NCI-H146 treated with DMSO at 0.1 percent for 48 hours (cell line): ENCODE measurements around the gene AP3S2.
"Not testable (repeated sequence)": the region's sequence is repeated elsewhere in the genome, so short reads cannot be mapped to it uniquely, and the experiment has no call there.

ENCODE experiments used
- DNase-seq: peaks from one replicate; lab custom pipeline; 2025; ENCODE audit not compliant: unreplicated experiment; lab: John Stamatoyannopoulos, UW

The AP3S2 gene

DNA sequence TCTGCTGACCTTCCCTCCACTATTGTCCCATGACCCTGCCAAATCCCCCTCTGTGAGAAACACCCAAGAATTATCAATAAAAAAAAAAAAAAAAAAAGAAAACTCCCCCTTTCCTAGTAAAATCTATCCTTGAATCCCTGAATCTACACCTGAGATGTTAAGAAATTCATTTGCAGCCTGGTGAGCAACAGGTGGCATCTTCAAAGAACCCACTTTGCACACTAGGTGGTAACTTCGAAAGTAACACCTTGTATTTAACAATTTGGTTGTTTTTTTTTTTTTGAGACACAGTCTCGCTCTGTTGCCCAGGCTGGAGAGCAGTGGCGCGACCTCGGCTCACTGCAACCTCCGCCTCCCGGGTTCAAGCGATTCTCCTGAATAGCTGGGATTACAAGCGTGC is 24.3 kb downstream of the AP3S2 start:
- DNase-seq, result not testable (repeated sequence)

DNA sequence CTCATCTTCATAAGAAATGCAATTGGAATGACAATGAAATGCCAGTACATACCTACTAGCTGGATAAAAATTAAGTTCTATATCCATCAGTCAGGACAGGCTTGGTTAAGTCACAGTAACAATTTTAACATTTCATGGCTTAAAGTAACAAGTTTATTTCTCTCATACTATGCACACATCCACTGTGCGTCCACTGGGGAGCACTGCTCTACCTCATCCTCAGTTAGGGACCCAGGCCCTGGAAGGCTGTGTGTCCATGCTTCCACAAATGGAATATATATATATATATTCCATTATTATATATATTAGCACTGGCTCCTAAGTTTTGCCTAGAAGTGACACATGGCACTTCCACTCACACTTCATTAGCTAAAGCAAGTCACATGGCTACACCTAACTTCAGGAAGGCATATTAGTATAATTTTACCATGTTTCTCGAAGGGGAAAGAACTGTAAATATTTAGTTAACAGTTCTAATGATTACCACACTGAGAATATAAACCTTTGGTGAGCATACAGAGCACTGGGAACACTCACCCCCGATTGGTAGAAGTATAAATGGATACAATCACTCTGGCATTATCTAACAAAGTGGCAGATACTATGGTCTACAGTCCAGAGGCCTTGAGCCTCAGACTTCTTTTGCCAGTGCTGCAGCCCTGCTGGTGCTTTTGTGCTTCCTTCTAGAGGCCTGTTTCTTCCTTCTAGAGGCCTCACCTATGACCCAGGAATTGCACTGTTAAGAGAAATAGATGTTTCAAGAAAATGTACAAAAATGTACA is 28.6 kb downstream of the AP3S2 start:
- no peak for DNase-seq

DNA sequence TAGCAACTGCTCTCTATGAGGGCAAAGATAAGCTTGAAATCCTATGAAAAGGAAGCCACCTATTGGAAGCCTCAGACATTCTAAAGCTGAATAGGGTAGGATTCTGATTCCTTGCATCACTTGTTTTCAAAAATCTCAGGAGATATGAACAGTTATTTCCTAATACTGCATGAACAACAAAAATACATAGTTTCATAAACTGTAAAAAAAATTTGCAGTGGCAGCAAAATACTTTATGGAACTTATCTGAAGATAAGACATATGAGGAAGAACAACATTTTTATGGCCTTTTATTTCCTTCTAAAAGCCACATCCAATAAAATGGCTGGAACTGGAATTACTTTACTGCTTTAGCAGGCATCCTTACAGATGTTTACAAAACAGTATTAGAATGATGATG is 29.9 kb downstream of the AP3S2 start:
- no peak for DNase-seq

DNA sequence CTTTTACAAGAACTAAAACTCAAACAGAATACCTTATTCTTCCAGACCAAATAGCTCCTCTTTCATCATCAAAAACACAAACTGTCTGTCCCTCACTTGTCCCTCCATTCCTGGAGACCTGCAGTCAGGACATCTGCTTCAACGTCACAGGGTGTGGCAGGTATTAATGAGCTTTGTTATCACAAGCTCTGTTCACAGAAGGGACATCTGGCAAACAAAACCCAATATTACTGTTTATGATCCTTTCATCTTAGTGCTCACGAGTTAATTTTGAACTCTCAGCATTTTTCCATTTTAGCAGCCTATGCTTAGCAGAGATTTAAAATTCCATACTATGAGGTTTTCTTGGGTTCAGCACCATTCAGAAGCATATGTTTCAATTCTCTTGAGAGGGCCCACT is 32.9 kb downstream of the AP3S2 start:
- no peak for DNase-seq

DNA sequence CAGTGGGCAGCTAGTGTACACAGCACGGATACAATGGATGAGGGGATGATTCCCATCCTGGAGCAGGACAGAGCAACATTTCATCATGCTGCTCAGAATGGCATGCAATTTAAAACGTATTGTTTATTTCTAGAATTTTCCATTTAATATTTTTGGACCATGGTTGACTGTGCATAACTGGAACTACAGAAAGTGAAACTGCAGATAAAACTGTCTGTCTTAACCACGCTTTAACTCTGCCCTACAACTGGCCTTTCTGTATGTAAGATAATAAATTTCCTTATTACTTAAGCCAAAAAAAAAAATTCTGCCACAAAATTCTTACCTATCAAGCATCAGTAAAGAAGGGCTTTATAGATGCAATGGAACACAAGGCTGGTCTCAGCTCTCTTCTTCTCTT is 33.4 kb downstream of the AP3S2 start:
- DNase-seq, result no peak

DNA sequence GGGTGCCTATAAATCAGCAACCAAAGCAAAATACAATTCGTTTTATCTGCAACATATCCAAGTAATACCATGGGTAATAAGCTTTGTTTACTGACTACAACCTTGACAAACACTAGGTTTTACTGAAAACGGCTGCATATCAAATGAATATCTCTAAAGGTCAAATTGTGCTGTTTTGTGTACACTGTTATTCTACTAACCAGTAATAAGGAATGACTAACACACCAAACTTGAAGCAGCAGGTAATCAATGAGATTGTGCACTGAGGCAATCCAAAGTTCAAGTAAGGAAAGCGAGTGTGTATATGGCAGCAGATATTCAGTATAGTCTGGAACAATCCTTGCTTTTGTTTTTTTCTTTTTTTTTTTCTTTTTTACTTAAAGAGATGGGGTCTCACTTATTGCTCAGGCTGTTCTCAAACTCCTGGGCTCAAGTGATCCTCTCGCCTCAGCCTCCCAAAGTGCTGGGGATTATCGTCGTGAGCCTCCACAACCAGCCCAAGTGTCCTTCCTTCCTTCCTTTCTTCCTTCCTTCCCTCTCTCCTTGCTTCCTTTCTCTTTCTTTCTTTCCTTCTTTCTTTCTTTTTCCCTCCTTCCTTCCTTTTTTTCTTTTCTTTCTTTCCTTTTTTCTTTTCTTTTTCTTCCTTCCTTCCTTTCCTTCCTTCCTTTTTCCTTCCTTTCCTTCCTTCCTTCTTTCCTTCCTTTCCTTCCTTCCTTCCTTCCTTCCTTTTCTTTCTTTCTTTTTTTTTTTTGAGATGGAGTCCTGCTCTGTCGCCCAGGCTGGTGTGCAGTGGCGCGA is 34.9 kb downstream of the AP3S2 start:
- DNase-seq, result no peak

DNA sequence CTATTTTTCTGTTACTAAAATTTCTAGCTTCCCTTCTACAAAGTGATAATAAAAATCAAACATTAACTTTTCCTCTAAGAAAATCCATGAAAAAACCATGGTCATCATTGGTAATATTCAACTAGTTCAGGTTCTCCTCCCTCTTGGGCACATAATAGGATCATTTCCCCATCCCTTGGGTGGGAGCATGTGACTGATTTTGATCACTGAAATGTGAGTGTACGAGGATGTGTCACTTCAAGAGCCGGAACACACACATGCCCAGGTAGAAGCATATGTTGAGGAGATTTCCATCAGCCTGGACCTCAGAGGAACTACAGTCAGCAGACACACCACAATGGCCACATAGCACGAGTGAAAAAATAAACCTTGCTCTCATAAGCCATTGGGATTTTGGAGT is 36.1 kb downstream of the AP3S2 start:
- no peak for DNase-seq

DNA sequence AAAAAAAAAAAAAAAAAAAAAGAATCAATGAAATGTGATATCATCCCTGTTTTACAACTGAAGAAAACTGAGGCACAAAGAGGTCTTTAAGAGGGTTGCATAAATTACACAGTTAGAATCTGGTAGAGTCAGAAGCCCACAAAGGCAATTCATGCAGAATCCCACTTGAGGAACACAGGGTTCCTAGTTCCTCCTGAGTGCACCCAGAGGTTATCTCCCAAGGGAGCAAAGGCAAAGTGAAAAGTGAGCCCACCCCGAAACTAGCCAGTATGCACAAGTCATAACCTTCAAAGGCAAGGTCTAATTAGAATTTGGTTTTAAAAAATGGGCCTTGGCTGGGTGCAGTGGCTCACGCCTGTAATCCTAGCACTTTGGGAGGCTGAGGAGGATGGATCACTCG is 37.8 kb downstream of the AP3S2 start:
- no peak for DNase-seq

DNA sequence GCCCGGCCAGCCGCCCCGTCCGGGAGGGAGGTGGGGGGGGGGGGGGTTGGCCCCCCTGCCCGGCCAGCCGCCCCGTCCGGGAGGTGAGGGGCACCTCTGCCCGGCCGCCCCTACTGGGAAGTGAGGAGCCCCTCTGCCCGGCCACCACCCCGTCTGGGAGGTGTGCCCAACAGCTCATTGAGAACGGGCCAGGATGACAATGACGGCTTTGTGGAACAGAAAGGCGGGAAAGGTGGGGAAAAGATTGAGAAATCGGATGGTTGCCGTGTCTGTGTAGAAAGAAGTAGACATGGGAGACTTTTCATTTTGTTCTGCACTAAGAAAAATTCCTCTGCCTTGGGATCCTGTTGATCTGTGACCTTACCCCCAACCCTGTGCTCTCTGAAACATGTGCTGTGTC is 38.9 kb downstream of the AP3S2 start:
- not testable (repeated sequence) for DNase-seq

DNA sequence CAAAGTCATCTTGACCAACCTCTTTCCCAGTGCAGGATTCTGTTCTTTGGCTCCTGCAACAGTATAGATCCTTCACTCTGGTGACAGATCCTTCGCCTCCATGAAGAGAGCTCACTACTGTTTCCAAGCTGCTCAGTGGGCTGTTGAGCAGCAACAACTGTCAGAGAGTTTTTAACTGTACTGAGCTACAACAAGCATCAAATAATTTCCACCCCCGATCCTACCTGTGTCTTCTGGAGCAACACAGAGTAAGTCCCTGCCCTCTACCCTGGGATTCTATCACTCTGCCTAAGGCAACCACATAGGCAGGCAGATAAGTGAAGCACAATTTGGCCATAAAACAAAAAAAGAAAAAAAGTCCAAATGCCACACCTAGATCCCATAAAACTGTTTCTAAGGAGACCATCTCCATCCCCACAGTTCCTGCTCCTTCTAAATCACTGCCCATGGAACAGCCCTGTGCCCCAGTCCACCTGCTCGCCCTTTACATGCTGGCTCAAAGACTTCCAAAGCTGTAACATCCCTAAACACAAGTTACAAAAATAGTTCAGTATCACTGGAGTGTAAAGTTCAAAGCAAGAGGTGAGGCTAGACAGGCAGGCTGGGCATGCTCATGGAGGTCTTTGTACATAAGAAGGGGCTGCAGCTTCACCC is 41.3 kb downstream of the AP3S2 start:
- no peak for DNase-seq

DNA sequence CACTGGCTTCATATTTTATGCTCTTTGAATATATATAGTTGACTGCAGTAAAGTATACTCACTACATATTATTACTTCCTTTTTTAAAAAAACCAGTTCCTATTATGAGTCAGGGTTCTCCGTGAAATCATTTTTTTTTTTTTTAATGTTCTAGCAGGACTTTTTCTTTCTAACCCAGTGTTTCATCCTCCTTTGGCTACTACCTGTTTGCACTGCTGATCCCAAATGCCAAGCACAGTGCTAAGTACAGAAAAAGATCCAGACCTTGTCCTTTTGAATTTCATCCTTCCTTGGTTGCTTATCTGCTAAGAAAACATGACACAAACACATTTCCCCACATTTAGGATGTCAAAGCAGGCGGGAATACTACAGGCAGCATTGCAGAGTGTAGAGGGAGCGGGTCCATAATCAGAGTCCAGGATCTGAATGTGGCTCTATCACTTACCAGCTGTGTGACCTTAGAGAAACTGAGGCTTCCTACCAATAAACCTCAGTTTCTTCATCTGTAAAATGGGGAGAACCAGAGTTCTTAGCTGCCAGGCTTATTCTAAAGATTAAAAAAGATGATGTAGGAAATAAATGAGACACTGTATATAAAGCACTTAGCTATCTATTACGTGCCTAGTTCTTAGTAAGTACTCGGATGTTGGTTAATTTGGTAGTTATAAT is 42.0 kb downstream of the AP3S2 start:
- no peak for DNase-seq

DNA sequence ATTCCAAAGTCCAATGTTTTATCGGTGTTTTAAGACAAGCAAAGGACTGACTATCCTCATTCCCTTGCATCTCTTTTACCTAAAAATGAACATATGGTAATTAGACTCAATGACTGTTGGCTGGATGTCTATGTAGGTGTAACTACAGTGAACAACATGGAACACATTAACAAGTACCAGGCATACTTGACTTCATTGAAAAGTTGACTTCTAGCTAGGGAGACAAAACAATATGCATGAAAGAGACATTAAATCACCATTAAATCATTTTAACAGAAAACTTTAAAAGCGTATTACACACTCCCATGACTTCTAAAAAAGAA is 44.9 kb downstream of the AP3S2 start:
- DNase-seq, result no peak

DNA sequence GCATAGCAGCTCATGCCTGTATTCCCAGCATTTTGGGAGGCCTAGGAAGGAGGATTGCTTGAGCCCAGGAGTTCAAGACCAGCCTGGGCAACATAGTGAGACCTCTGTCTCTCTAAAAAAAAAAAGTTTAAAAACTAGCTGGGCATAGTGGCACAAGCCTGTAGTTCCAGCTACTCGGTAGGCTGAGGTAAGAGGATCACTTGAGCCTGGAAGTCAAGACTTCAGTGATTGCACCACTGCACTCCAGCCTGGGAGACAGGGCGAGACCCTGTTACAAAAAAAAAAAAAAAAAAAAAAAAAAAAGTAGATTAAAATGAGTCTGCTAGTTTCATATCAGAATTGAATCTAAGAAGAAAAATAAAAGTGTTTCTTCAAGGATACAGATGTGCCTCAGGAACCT is 46.7 kb downstream of the AP3S2 start:
- DNase-seq, result no peak

DNA sequence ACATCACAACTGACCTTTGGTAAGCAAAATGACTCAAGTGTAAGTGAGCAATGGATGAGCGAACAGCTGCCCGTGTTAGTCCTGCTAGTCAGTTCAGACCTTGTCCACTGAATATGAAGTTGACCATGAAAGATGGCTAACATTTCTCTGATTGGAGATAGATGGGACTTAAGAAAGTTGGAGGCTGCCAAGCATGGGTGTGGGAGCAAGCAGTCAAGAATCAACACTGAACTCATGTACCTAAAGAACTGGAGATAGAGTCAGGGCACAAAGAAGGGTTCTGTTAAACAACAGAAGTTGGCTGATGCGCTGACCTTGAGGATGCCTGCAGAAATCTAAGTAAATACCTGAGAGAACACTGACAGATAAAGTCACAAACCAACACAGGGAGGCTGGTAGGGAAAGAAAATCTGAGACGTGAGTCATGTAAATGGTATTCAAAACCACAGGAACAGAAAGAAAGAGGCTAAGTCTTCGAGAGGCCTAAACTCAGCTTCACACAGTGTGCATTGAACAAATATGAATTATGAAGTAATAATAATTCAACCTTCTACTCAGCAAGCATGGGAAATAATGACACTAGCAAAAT is 48.4 kb downstream of the AP3S2 start:
- DNase-seq, result no peak

DNA sequence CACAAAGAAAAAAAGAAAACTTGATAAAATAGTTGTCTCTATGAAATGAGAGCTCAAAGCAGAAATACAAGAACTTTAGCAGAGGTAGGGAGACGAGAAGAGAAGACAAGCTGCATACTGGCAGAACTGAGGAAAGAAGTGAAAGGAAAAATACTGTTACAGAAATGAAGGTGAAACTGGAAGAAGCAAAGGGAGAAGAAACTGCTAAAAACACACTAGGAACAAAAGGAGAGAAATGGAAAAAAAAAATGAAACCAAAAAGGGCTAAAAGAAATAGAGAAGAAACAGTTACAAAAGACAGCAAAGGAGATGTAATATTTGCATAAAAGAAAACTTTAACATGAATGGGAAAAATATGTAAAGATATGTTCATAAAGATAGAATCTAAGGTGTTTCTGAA is 51.8 kb downstream of the AP3S2 start:
- DNase-seq, result no peak

DNA sequence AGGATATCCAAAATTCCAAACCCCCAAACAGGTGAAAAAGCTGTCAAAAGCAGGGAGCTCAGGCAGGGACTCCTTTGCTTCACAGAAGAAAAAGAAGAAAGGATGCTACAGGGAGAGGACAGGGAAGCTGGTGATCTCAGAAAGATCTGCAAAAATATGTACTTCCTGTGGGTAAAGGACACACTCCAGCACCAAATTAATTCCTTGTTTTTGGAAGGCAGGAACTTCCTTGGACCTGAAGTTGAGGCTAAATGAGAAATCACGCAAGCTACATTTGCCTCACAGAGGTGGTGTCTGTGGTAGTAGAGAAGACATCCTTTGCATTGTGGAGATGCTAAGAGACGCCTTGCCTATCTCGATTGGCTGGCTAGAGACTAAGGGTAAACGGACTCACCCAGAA is 52.5 kb downstream of the AP3S2 start:
- DNase-seq, result no peak

DNA sequence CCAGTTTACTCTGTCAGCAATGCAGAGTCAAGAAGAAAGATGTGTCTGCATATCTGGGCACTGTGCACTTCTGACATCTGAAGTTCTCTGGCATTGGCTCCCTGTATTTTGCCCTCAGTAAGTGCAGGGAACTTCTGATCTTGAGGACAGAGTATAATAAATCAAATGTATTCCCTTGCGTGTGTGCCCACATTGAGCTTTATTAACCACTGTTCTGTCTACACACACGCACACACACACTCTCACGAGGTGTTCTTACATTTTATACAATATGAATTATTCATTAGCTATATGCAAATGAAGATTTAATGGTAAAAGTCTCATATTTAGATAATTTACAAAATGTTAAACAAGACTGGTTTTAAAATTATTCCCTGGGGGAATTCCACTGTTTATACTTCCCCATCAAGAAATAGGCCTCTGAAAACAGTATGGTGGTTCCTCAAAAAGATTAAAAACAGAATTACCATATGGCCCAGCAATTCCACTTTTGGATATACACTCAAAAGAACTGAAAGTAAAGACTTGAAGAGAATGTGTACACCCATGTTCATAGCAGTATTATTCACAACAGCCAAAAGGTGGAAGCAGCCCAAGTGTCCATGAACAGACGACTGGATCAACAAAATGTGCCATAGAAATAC is 54.5 kb downstream of the AP3S2 start:
- DNase-seq, result no peak

DNA sequence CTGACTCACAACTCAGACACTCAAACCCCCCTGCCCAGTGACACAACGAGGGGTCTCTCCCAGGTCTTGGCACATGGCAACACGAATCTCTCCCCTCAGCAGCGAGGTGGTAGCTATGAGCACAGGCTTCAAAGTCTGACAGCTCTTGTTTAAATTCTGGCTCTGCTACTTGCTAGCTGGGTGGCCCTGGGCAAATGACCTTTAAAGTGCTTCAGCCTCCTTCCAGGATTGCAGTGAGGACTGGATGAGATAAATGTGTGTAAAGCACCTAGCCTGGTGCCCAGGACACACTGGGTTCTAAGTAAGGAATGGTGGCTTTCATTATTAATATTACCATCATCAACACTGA is 56.0 kb downstream of the AP3S2 start:
- no peak for DNase-seq

DNA sequence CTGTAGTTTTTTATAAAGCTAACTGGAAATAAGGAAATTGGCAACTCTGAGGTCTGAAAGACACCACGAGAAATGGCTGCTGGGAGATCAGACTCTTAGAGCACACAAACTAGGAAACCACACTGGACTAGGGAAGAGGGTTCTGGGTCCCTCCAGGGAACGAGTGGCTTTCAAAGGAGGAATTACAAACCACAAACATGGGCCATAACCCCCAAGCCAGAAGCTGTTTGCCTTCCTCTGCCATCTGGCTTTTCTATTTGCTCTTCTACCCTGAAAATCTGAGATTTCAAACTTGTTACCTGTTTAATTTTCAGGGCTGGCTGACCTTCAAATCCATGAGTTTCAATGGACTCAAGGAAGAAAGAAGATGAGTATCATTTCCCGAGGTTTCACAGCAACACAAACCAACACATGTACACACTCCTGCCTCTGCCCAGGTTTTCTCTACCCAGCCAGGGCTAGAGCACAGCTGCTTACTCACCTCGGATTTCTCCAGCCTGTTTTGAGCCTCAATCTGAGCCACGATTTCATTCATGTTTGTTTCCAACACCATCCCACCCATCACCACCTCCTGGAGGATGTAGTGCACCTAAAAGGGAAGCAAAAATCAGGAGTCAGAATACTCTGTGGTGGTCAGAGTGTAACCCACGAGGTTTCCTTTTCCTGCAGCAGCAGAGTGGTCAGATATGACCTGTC is 56.5 kb downstream of the AP3S2 start:
- DNase-seq, result no peak
